ENCODE data around the gene FBLN1. TPM values are rescaled to one million over a fixed set of nuclear protein-coding genes. Genes with fewer than 3 reads are reported as not detected.

The FBLN1 gene
- polyA plus RNA-seq, 1 donor from 2014 or later, result 3.4 TPM

DNA sequence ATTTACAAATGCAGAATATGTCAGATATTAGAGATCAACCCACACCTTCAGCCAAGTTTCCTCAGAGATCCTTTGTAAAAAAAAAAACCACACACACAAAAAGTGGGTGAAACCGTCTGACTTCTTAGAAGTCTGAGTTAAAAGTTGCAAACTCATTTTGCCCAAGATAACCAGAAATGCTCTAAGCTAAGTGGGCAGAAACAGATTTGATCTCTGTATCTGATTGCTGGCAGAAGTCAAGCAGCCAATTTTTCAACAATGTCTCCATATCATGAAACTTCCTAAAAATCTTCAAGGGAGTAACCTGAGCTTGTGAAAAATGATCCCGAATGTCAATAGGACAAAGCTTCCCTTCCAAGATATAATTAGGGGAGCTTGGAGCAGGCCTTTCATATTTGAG, 140.3 kb downstream of the FBLN1 start:
- Histone ChIP-seq H3K9ac (ENCODE audit: low read length) (no peak overlapping the region), H3K4me2 (ENCODE audit: low read length) (no peak overlapping the region), H3K4me3 (ENCODE audit: low read length) (no peak overlapping the region), H3K27me3 (ENCODE audit: insufficient read depth, low read depth, low read length) (no peaks in the 10 kb centered on the region), H3K9me2 (ENCODE audit: insufficient read depth, low read length) (no peaks in the 10 kb centered on the region), H2AFZ (ENCODE audit: low read depth, low read length) (no peak overlapping the region), H4K20me1 (ENCODE audit: insufficient read depth) (no peaks in the 10 kb centered on the region), H3F3A (ENCODE audit: insufficient read depth, low read length, poor library complexity, severe bottlenecking) (no peaks in the 10 kb centered on the region), H3K27ac (ENCODE audit: low read length) (no peak overlapping the region), H3K36me3 (ENCODE audit: insufficient read depth, low read length) (no peaks in the 10 kb centered on the region), H3K79me2 (replicated peaks; ENCODE audit: insufficient read depth, low read length) (no peaks in the 10 kb centered on the region), H3K9me3 (ENCODE audit: low read length) (no peaks in the 10 kb centered on the region)
- no peak for TF ChIP-seq SMC3 (conservative IDR thresholded peaks at IDR 0.05; ENCODE audit: poor library complexity)
- TF ChIP-seq RAD21 (conservative IDR thresholded peaks at IDR 0.05), result no peak
- TF ChIP-seq EP300 (conservative IDR thresholded peaks at IDR 0.05; ENCODE audit: poor library complexity, severe bottlenecking), result no peak
- TF ChIP-seq, protein P1, sequence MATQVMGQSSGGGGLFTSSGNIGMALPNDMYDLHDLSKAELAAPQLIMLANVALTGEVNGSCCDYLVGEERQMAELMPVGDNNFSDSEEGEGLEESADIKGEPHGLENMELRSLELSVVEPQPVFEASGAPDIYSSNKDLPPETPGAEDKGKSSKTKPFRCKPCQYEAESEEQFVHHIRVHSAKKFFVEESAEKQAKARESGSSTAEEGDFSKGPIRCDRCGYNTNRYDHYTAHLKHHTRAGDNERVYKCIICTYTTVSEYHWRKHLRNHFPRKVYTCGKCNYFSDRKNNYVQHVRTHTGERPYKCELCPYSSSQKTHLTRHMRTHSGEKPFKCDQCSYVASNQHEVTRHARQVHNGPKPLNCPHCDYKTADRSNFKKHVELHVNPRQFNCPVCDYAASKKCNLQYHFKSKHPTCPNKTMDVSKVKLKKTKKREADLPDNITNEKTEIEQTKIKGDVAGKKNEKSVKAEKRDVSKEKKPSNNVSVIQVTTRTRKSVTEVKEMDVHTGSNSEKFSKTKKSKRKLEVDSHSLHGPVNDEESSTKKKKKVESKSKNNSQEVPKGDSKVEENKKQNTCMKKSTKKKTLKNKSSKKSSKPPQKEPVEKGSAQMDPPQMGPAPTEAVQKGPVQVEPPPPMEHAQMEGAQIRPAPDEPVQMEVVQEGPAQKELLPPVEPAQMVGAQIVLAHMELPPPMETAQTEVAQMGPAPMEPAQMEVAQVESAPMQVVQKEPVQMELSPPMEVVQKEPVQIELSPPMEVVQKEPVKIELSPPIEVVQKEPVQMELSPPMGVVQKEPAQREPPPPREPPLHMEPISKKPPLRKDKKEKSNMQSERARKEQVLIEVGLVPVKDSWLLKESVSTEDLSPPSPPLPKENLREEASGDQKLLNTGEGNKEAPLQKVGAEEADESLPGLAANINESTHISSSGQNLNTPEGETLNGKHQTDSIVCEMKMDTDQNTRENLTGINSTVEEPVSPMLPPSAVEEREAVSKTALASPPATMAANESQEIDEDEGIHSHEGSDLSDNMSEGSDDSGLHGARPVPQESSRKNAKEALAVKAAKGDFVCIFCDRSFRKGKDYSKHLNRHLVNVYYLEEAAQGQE (IDR thresholded peaks at IDR 0.05; ENCODE audit: borderline replicate concordance), result no peak
- TF ChIP-seq POLR2AphosphoS5 (IDR thresholded peaks at IDR 0.05), result no peak
- no peak for TF ChIP-seq EZH2 (IDR thresholded peaks at IDR 0.05; ENCODE audit: borderline replicate concordance, insufficient read depth, low read length, poor library complexity, severe bottlenecking)
- no peak for TF ChIP-seq TAF1 (IDR thresholded peaks at IDR 0.05; ENCODE audit: low read depth)
- no peak for TF ChIP-seq MXI1 (conservative IDR thresholded peaks at IDR 0.05; ENCODE audit: poor library complexity, severe bottlenecking)
- TF ChIP-seq, protein P2, sequence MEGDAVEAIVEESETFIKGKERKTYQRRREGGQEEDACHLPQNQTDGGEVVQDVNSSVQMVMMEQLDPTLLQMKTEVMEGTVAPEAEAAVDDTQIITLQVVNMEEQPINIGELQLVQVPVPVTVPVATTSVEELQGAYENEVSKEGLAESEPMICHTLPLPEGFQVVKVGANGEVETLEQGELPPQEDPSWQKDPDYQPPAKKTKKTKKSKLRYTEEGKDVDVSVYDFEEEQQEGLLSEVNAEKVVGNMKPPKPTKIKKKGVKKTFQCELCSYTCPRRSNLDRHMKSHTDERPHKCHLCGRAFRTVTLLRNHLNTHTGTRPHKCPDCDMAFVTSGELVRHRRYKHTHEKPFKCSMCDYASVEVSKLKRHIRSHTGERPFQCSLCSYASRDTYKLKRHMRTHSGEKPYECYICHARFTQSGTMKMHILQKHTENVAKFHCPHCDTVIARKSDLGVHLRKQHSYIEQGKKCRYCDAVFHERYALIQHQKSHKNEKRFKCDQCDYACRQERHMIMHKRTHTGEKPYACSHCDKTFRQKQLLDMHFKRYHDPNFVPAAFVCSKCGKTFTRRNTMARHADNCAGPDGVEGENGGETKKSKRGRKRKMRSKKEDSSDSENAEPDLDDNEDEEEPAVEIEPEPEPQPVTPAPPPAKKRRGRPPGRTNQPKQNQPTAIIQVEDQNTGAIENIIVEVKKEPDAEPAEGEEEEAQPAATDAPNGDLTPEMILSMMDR (IDR thresholded peaks at IDR 0.05; ENCODE audit: poor library complexity, severe bottlenecking), result no peak

DNA sequence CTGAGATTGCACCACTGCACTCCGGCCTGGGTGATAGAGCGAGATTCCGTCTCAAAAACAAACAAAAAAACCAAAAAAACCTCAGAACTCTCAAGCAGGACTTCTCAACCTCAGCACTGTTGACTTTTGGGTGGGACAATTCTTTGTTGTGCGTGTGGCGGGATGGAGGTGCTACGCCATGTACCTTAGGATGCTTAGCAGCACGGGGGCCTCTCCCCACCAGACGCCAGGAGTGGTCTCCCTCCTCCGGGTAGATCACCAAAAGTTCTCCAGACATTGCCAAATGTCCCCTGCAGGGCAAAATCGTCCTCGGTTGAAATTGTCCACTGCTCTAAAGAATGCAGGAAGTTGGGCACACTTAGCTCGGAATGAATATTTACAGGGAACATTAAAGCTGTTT, 142.0 kb downstream of the FBLN1 start:
- no peaks in the 10 kb centered on the region for H3K36me3 ChIP-seq (ENCODE audit: insufficient read depth, low read length)
- no peak overlapping the region for H3K4me2 ChIP-seq (ENCODE audit: low read length)
- H4K20me1 ChIP-seq (ENCODE audit: insufficient read depth), result no peaks in the 10 kb centered on the region
- H3K27ac ChIP-seq (ENCODE audit: low read length), result no peak overlapping the region
- H3K9me3 ChIP-seq (ENCODE audit: low read length), result no peaks in the 10 kb centered on the region
- TF ChIP-seq, protein P2 (IDR thresholded peaks at IDR 0.05; ENCODE audit: poor library complexity, severe bottlenecking), result no peak
- TF ChIP-seq EZH2 (IDR thresholded peaks at IDR 0.05; ENCODE audit: borderline replicate concordance, insufficient read depth, low read length, poor library complexity, severe bottlenecking) (no peak), POLR2AphosphoS5 (IDR thresholded peaks at IDR 0.05) (no peak), RAD21 (conservative IDR thresholded peaks at IDR 0.05) (no peak), SMC3 (conservative IDR thresholded peaks at IDR 0.05; ENCODE audit: poor library complexity) (no peak), MXI1 (conservative IDR thresholded peaks at IDR 0.05; ENCODE audit: poor library complexity, severe bottlenecking) (no peak), TAF1 (IDR thresholded peaks at IDR 0.05; ENCODE audit: low read depth) (no peak), EP300 (conservative IDR thresholded peaks at IDR 0.05; ENCODE audit: poor library complexity, severe bottlenecking) (no peak)
- TF ChIP-seq, protein P1 (IDR thresholded peaks at IDR 0.05; ENCODE audit: borderline replicate concordance), result no peak
- no peaks in the 10 kb centered on the region for H3F3A ChIP-seq (ENCODE audit: insufficient read depth, low read length, poor library complexity, severe bottlenecking)
- H3K27me3 ChIP-seq (ENCODE audit: insufficient read depth, low read depth, low read length), result no peaks in the 10 kb centered on the region
- no peak overlapping the region for H3K4me3 ChIP-seq (ENCODE audit: low read length)
- no peaks in the 10 kb centered on the region for H3K9me2 ChIP-seq (ENCODE audit: insufficient read depth, low read length)
- no peaks in the 10 kb centered on the region for H3K79me2 ChIP-seq (replicated peaks; ENCODE audit: insufficient read depth, low read length)
- H2AFZ ChIP-seq (ENCODE audit: low read depth, low read length), result no peak overlapping the region
- no peak overlapping the region for H3K9ac ChIP-seq (ENCODE audit: low read length)

All from neural cell (in vitro differentiated cells).